Activated T-helper 9 cell treated with anti-CD3 and anti-CD28 coated beads, Interleukin-2, amount 50 U/mL, for 16 hours (primary cell): ENCODE measurements around the gene EIF4G3.
A peak's percentile ranks its signal among the peaks of the same experiment; 100 is the strongest.
"Not testable (repeated sequence)": the region's sequence is repeated elsewhere in the genome, so short reads cannot be mapped to it uniquely, and the experiment has no call there.

Experiments
- DNase-seq: peaks from one replicate; pipeline ENCODE4 v3.0.0-alpha.2; 2020; ENCODE audit warnings: low read depth

EIF4G3 gene

GRCh38 chr1:20823845-20824244 lies 352.9 kb downstream of the EIF4G3 start:
- no peak for DNase-seq

DNA sequence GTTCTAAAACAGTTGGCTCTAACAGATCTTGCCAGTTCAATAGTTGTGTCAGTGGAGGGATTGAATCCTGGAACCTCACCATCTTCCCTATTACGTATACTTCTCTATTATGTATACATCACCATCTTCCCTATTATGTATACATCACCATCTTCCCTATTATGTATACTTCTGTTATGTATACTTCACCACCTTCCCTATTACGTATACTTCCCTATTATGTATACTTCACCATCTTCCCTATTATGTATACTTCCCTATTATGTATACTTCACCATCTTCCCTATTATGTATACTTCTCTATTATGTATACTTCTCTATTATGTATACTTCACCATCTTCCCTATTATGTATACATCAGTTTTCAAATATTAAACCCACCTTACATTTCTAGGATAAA lies 355.2 kb downstream of the EIF4G3 start:
- no peak for DNase-seq

DNA sequence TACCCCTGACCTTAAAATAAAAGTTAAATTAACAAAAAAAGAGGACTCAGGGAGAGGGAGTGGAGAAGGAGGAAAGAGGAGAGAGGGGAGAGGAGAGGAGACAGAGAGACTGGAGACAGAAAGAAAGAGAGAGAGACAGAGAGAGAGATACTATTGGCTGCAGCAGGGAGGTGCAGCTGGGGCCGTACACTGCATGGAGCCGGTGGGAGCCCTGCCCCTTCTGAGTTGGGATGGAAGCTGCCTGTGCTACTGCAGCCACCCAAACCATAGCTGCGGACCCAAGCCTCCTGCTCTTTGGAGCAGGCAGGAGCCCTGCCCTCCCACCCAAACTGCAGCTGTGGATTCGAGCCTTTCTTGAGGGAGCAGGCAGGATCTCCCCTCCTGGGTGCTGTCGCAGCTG lies 356.9 kb downstream of the EIF4G3 start:
- DNase-seq: no peak

DNA sequence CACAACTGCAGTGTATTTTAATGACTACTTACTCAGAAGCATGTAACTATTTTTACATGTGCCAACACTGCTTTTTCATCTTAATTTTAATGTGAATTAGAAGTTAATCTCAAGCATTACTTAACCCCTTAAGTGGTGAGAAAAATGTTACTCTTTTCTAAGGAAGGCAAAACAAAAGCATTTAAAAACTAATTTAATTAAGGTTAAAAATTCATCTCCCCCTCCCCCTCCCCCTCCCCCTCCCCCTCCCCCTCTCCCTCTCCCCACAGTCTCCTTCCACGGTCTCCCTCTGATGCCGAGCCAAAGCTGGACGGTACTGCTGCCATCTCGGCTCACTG lies 362.2 kb downstream of the EIF4G3 start:
- no peak for DNase-seq

GRCh38 chr1:20811916-20812315 lies 364.8 kb downstream of the EIF4G3 start:
- DNase-seq: no peak

DNA sequence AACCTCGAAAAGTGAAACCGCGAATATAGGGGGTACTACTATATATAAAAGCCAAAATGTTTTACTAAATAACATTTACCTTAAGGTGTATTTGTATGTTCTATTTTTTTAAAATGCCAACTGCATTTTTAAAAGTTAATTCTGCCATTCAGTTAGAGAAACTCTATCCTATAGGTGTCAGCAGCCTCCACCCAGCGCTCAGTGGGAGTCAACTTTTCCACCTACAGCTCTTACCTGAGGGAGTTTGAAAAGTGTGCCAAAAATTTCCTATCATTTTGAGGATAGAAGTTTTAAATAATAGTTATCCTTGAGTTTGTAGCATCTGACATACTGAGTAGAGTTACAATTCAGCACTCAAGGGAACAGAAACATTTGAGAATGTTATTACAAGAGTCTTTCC lies 383.5 kb downstream of the EIF4G3 start:
- DNase-seq: no peak

GRCh38 chr1:20792196-20792595 lies 384.5 kb downstream of the EIF4G3 start:
- no peak for DNase-seq

DNA sequence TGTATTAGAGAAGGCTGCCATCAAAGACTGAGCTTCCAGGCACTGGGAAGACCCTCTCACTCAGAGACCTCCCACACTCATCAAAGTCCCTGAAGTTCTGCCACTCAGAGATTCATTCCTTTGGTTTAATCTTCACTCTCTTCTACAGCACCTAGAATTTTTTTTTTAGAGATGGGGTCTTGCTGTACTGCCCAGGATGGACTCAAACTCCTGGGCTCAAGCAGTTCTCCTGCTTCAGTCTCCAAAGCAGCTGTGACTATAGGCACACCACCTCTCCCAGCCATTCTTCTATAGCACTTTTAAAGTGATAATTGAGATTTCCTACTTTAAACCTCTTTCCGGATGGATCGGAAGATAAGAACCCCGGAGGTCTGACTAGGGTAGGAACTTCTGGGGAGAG lies 385.9 kb downstream of the EIF4G3 start:
- no peak for DNase-seq

DNA sequence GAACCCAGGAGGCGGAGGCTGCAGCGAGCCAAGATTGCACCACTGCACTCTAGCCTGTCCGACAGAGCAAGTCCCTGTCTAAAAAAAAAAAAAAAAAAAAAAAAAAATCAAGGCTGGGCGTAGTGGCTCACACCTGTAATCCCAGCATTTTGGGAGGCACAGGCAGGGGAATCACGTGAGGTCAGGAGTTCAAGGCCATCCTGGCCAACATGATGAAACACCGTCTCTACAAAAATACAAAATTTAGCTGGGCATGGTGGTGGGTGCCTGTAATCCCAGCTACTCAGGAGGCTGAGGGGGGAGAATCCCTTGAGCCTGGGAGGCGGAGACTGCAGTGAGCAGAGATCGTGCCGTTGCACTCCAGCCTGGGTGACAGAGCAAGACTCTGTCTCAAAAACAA lies 387.1 kb downstream of the EIF4G3 start:
- not testable (repeated sequence) for DNase-seq

DNA sequence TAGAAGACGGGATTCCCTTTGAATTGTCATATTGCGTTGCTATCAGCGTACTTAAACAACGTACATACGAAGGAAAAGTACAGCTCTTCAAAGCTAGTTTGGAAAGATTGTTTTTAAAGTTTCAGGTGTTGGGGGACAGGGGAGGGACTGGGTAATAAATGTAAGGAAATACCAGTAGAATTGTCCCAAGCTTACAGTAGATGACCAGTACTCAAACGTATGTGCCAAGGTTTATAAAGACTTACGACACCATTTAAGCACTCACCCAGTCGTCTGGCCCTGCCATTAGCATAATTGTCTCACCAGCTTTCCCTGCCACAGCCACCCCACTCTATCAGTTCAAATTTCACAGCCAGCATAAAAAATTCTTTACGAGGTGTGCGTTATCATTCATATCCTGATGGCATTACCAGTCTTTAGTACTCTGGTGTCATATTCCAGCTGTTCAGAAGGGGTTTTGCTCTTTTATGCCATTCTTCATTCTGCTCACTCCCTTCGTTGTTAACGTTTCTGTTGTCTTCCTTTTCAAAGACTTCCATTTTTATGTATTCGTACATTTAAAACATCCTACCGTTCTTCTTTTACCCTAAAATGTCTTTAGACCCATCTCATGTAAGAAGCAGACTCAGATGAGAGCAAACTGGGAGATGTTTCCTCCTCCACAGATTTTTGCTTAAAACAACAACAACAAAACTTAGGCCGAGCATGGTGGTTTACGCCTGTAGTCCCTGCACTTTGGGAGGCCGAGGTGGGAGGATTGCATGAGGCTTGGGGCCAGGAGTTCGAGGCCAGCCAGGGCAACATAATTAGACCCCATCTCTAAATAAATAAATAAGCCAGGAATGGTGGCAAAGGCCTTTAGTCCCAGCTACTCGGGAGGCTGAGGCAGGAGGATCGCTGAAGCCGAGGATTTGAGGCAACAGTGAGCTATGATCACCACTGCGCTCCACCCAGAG lies 388.6 kb downstream of the EIF4G3 start:
- no peak for DNase-seq

DNA sequence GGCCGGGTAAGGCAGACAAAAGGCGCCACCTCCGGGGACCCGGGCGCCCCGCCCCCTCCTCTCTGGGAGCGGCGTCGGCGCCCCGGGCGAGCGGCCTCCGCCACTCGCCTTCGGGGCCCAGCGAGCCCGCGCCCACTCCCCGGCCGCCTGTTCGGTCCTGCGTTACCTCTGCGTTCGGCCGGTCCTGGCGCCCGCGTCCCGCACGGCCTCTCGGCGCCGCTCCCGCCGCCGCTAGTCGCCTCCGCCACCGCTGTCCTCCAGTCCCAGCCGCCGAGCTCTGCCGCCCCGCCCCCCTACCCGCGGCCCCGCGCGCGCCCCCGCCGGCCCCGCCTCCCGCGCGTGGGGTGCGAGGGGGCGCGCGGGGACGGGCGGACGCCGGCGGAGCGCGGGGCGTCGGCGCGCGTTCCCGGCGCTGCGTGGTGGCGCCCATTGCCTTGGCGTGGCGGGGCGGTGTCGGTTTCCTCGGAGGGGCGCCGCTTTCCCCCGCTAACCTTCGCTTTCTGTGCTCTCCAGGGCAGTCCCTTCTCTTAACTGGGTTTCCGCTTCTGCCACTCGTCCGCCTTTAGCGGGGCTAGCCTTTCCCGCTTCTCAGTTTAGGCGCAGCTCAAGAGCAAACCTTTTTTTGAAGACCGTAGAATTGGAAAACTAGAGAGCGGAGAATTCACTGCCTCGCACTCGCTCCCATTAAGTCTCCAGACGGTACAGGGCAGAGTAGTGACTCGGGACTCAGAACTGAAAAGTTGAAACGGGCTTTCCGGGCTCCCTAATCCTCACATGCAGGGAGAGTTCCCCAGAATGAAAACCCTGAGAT lies 389.5 kb downstream of the EIF4G3 start, which contains the start of gene HP1BP3:
Gene HP1BP3 (minus strand): TSS at position 279 of the 811 bp plus-strand sequence. CDS start 6,867 bp downstream, outside the sequence.
- peak; percentile 77 for DNase-seq

DNA sequence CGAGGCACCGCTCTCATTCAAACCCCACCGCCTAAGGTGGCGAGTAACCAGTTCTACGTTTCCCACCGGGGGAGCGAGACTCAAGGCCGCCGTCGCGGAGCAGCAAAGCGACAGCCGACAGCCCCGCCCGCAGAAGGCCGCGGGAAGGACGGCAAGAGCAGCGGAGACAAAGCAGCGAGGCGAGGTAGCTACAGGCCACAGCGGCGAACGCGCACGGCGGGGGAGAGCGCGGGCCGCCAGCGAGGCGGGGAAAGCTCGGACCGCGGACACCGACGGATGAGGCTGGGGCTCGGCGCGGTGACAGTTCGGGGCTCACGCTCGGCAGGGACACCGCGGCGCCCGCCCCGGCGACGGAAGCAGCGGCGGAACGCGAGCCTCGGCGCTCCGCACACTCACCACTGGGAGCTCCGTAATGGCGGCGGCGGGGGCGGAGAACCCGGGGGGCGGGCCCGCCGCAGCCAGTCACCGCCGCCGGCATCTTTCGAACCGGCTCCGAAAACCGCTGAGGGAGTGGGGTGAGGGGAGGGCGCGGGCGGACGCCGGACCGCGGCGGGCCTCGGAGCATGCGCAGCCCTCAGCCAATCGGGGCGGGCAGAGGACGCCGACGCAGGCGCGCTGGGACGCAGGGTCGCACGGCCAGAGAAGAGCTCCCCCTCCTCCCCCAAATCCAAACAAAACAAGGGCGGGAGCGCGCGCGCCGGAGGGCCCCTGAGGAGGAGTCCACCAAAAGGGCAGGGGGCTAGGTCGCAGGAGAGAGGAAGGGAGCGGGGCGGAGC lies 390.3 kb downstream of the EIF4G3 start:
- DNase-seq: peak; percentile 95

GRCh38 chr1:20785907-20786252 lies 390.8 kb downstream of the EIF4G3 start:
- DNase-seq: no peak

GRCh38 chr1:20775700-20776099 lies 401.0 kb downstream of the EIF4G3 start:
- no peak for DNase-seq

- no peak for DNase-seq
Observed at GRCh38 chr1:20771780-20772179, 404.9 kb downstream of the EIF4G3 start.

GRCh38 chr1:20770314-20771087 lies 406.2 kb downstream of the EIF4G3 start:
- DNase-seq: no peak

- no peak for DNase-seq
Observed at GRCh38 chr1:20767271-20767670, 409.4 kb downstream of the EIF4G3 start.

- no peak for DNase-seq
Observed at GRCh38 chr1:20763417-20763816, 413.3 kb downstream of the EIF4G3 start.

DNA sequence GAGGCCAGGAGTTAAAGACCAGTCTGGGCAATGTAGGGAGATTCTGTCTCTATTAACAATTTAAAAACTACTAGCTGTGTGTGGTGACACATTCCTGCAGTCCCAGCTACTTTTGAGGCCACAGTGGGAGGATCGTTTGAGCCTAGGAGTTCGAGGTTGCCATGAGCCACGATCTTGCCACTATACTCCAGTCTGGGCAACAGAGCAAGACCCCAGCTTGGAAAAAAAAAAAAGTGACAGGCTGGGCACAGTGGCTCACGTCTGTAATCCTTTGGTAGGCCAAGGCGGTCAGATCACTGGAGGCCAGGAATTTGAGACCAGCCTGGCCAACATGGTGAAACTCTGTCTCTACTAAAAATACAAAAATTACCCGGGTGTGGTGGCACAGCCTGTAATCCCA lies 416.4 kb downstream of the EIF4G3 start:
- no peak for DNase-seq
